HCT116 (cell line): ENCODE results near the gene RCOR1. TPM values are rescaled to one million over a fixed set of nuclear protein-coding genes. Genes with fewer than 3 reads are reported as not detected.

Experiments used
- ATAC-seq: fragments of 200-7000 bp; cut with Tn5 transposase; 2 replicates; pipeline ENCODE4 v1.9.1; 2020; ENCODE audit warnings: mild to moderate bottlenecking, moderate library complexity
- BruUV-seq: library from RNA; stranded (reverse); fragments of 400-500 nt; replicated peaks from 2 replicates; lab custom pipeline; 2021; lab: Mats Ljungman, UMichigan
- CTCF ChIA-PET: fragments of 300-600 bp; sonication (Branson Sonifier 250); formaldehyde crosslinking; loops from one replicate; lab custom pipeline; 2021; ENCODE audit warnings: antibody characterized with exemption; lab: Charles Lee
- POLR2A ChIA-PET: fragments of 300-600, 350-600 bp; sonication (Branson Sonifier 250); formaldehyde crosslinking; loops from one replicate; lab custom pipeline; 2021; ENCODE audit warnings: antibody characterized with exemption; lab: Charles Lee
- RAD21 ChIA-PET, 2 experiments: fragments of 300-600 bp; sonication (Branson Sonifier 250); formaldehyde crosslinking; loops; one replicate each; lab custom pipeline; 2023; ENCODE audit warnings: low total read pairs in 2 of 2; ENCODE audit not compliant: uncharacterized antibody in 2 of 2, unreplicated experiment in 2 of 2, low non-redundant PET in 1 of 2; lab: Charles Lee
- DNase-seq: peaks from one replicate; pipeline ENCODE4 v3.0.0-alpha.2; 2010; ENCODE audit warnings: low read depth, low spot score
- H2AFZ ChIP-seq: fragments of 200-600 bp; shearing (Covaris generic), sonication (generic); 2 replicates; pipeline ENCODE4 v1.6.1; 2017; ENCODE audit warnings: low read depth, mixed run types, mixed read lengths, antibody characterized with exemption, low read length; ENCODE audit not compliant: poor library complexity, severe bottlenecking
- H3K27ac ChIP-seq: 2 replicates; pipeline ENCODE4 v1.5.1; 2012; ENCODE audit warnings: low read depth, low read length
- H3K27me3 ChIP-seq: fragments of 200-600 bp; sonication (generic); 2 replicates; pipeline ENCODE4 v1.6.1; 2016; ENCODE audit warnings: mixed run types, low read length, mixed read lengths; ENCODE audit not compliant: insufficient read depth
- H3K36me3 ChIP-seq, 2 experiments: fragments of 200-500 bp in 1 of 2; fragments of 200-600 bp in 1 of 2; sonication (Bioruptor generic) in 1 of 2; sonication (generic) in 1 of 2; 2 replicates each; pipeline versions ENCODE4 v1.5.1 to v1.6.1; 2014 to 2016; ENCODE audit warnings: low read length in 2 of 2, inconsistent platforms in 1 of 2, mixed read lengths in 1 of 2, mixed run types in 1 of 2; ENCODE audit not compliant: insufficient read depth in 2 of 2, control insufficient read depth in 1 of 2
- H3K4me1 ChIP-seq, 2 experiments: fragments of 200-600 bp in 1 of 2; sonication (generic) in 1 of 2; 2 replicates each; pipeline versions ENCODE4 v1.5.1 to v1.6.1; 2012 to 2017; ENCODE audit warnings: low read length in 2 of 2, inconsistent platforms in 1 of 2, mild to moderate bottlenecking in 1 of 2, mixed read lengths in 1 of 2, mixed run types in 1 of 2, moderate library complexity in 1 of 2; ENCODE audit not compliant: insufficient read depth in 2 of 2, control insufficient read depth in 1 of 2
- H3K4me2 ChIP-seq: fragments of 200-600 bp; sonication (generic); 2 replicates; pipeline ENCODE4 v1.6.1; 2017; ENCODE audit warnings: mixed run types, low read length, mixed read lengths
- H3K4me3 ChIP-seq, 2 experiments: fragments of 200-600 bp in 1 of 2; sonication (generic) in 1 of 2; replicated peaks in 1 of 2; 2 replicates each; pipeline ENCODE4 v1.5.1; 2011 to 2016; ENCODE audit warnings: low read length in 2 of 2, control low read depth in 1 of 2, low read depth in 1 of 2, mild to moderate bottlenecking in 1 of 2, mixed read lengths in 1 of 2, mixed run types in 1 of 2
- H3K79me2 ChIP-seq: fragments of 200-600 bp; sonication (generic); 2 replicates; pipeline ENCODE4 v1.6.1; 2017; ENCODE audit warnings: mild to moderate bottlenecking, mixed run types, low read length, moderate library complexity, mixed read lengths; ENCODE audit not compliant: insufficient read depth
- H3K9ac ChIP-seq: fragments of 200-600 bp; sonication (generic); 2 replicates; pipeline ENCODE4 v1.6.1; 2016; ENCODE audit warnings: low read length, mixed read lengths
- H3K9me2 ChIP-seq: fragments of 200-600 bp; sonication (generic), shearing (Covaris generic); 2 replicates; pipeline ENCODE4 v1.6.1; 2017; ENCODE audit warnings: mixed run types, mild to moderate bottlenecking, moderate library complexity; ENCODE audit not compliant: insufficient read depth
- H3K9me3 ChIP-seq, 2 experiments: fragments of 200-500 bp in 1 of 2; fragments of 200-600 bp in 1 of 2; sonication (Bioruptor generic) in 1 of 2; sonication (generic) in 1 of 2; 2 replicates each; pipeline ENCODE4 v1.6.1; 2014 to 2017; ENCODE audit warnings: low read length in 2 of 2, mixed read lengths in 2 of 2, inconsistent platforms in 1 of 2, low read depth in 1 of 2, mild to moderate bottlenecking in 1 of 2, mixed run types in 1 of 2, moderate library complexity in 1 of 2; ENCODE audit not compliant: control insufficient read depth in 1 of 2, insufficient read depth in 1 of 2
- H4K20me1 ChIP-seq: fragments of 200-600 bp; sonication (generic), shearing (Covaris generic); 2 replicates; pipeline ENCODE4 v1.6.1; 2017; ENCODE audit warnings: mixed run types, mild to moderate bottlenecking, moderate library complexity; ENCODE audit not compliant: insufficient read depth
- CBX3 ChIP-seq: IDR thresholded peaks from 2 replicates; pipeline ENCODE4 v1.6.1; 2012; ENCODE audit warnings: low read depth
- EZH2 ChIP-seq: fragments of 200-600 bp; sonication (generic); IDR thresholded peaks from 2 replicates; pipeline ENCODE4 v1.6.1; 2017; ENCODE audit warnings: antibody characterized with exemption, mixed run types
- FOSL1 ChIP-seq: IDR thresholded peaks from 2 replicates; pipeline ENCODE4 v1.6.1; 2012; ENCODE audit warnings: low read depth
- POLR2AphosphoS5 ChIP-seq: IDR thresholded peaks from 2 replicates; pipeline ENCODE4 v1.6.1; 2011; ENCODE audit warnings: mild to moderate bottlenecking, low read depth, low read length, moderate library complexity
- RAD21 ChIP-seq: IDR thresholded peaks from 2 replicates; pipeline ENCODE4 v1.6.1; 2012; ENCODE audit warnings: low read depth, mild to moderate bottlenecking
- TCF7L2 ChIP-seq: IDR thresholded peaks from 2 replicates; pipeline ENCODE4 v1.7.0; 2011; ENCODE audit warnings: borderline replicate concordance, inconsistent platforms; ENCODE audit not compliant: insufficient read depth, insufficient read length; ENCODE audit errors: extremely low read depth
- YY1 ChIP-seq: IDR thresholded peaks from 2 replicates; pipeline ENCODE4 v1.6.1; 2011; ENCODE audit warnings: low read length, low read depth, moderate library complexity, mild to moderate bottlenecking; ENCODE audit not compliant: insufficient replicate concordance; ENCODE audit errors: extremely low read depth
- ZFX ChIP-seq: fragments of 450-650 bp; IDR thresholded peaks from 2 replicates; pipeline ENCODE4 v1.6.1; 2017
- intact Hi-C: fragments of 100-400 bp; cut with micrococcal nuclease; formaldehyde crosslinking; loops from 2 replicates; pipeline ENCODE4 v1.10.0; 2022
- total RNA-seq: library from RNA; stranded (reverse); gene quantifications from one replicate; pipeline ENCODE4 v1.2.1, GENCODE V29; 2021; ENCODE audit not compliant: unreplicated experiment
- TF ChIP-seq, protein P1 (sequence below): IDR thresholded peaks from 2 replicates; pipeline ENCODE4 v1.6.1; 2012
- TF ChIP-seq, protein P2 (sequence below), 3 experiments: fragments of 200-600 bp in 1 of 3; sonication (generic) in 1 of 3; IDR thresholded peaks in 2 of 3; conservative IDR thresholded peaks in 1 of 3; 2 replicates each; pipeline ENCODE4 v1.5.1; 2012 to 2017; ENCODE audit warnings: low read depth in 2 of 3, low read length in 2 of 3, antibody characterized with exemption in 1 of 3, borderline replicate concordance in 1 of 3, control low read depth in 1 of 3, mild to moderate bottlenecking in 1 of 3, mixed read lengths in 1 of 3, mixed run types in 1 of 3, moderate library complexity in 1 of 3; ENCODE audit not compliant: insufficient read depth in 1 of 3
- TF ChIP-seq, protein P3 (sequence below): IDR thresholded peaks from 2 replicates; pipeline ENCODE4 v1.6.1; 2011; ENCODE audit warnings: mild to moderate bottlenecking, low read length, moderate library complexity; ENCODE audit not compliant: insufficient replicate concordance; ENCODE audit errors: extremely low read depth

Gene RCOR1
- total RNA-seq, 1 experiment from 2014 or later: 30.7 TPM

DNA sequence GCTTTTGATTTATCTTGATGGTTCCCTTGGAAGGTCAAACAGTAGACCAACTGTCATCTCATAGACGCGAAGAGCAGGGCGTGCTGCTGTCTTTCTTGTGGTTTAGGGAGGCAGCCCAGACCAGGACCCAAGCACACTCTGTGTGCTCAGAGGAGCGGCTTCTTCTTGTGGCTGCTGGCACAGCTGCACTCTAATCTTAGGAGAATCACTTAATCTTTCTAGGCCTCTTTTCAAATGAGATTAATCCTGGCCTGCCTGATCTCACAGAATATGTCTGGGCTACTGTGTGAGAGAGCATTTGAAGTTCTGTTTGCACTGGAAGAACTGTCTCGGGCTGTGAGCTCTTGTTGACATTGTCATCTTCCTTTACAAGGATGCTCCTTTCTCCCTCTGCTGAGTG lies 124.8 kb downstream of the RCOR1 start:
- POLR2A ChIA-PET: no interaction called here
- intact Hi-C loops: no loop called here
- Histone ChIP-seq H3K9me3 (no peaks in the 10 kb centered on the region), H3K36me3 (peaks cover 3 to 8% of the 10 kb centered on the region in 2 experiments; a peak in 3 of 4 replicates), H2AFZ (no peak overlapping the region), H3K27ac (no peak overlapping the region), H3K4me1 (peaks cover 0 to 3% of the 10 kb centered on the region in 2 experiments; a peak in 1 of 4 replicates), H3K4me3 (no peak overlapping the region), H3K9me2 (no peaks in the 10 kb centered on the region), H4K20me1 (peaks cover 10% of the 10 kb centered on the region), H3K27me3 (no peaks in the 10 kb centered on the region), H3K79me2 (peaks cover 26% of the 10 kb centered on the region), H3K4me2 (no peak overlapping the region), H3K9ac (no peak overlapping the region)
- BruUV-seq: no TSS peak
- CTCF ChIA-PET: no interaction called here
- no peak for ATAC-seq
- TF ChIP-seq YY1 (no peak), CBX3 (no peak), TCF7L2 (no peak), ZFX (no peak), EZH2 (no peak)
- TF ChIP-seq, protein P1, sequence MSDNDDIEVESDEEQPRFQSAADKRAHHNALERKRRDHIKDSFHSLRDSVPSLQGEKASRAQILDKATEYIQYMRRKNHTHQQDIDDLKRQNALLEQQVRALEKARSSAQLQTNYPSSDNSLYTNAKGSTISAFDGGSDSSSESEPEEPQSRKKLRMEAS: no peak
- TF ChIP-seq, protein P2, sequence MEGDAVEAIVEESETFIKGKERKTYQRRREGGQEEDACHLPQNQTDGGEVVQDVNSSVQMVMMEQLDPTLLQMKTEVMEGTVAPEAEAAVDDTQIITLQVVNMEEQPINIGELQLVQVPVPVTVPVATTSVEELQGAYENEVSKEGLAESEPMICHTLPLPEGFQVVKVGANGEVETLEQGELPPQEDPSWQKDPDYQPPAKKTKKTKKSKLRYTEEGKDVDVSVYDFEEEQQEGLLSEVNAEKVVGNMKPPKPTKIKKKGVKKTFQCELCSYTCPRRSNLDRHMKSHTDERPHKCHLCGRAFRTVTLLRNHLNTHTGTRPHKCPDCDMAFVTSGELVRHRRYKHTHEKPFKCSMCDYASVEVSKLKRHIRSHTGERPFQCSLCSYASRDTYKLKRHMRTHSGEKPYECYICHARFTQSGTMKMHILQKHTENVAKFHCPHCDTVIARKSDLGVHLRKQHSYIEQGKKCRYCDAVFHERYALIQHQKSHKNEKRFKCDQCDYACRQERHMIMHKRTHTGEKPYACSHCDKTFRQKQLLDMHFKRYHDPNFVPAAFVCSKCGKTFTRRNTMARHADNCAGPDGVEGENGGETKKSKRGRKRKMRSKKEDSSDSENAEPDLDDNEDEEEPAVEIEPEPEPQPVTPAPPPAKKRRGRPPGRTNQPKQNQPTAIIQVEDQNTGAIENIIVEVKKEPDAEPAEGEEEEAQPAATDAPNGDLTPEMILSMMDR (IDR thresholded peaks at IDR 0.05 in 2 of 3, conservative IDR thresholded peaks at IDR 0.05 in 1 of 3; ENCODE audit: borderline replicate concordance in 1 of 3, insufficient read depth in 1 of 3, low read depth in 2 of 3, low read length in 2 of 3): no peak
- DNase-seq: no peak
- RAD21 ChIA-PET: no interaction called here

DNA sequence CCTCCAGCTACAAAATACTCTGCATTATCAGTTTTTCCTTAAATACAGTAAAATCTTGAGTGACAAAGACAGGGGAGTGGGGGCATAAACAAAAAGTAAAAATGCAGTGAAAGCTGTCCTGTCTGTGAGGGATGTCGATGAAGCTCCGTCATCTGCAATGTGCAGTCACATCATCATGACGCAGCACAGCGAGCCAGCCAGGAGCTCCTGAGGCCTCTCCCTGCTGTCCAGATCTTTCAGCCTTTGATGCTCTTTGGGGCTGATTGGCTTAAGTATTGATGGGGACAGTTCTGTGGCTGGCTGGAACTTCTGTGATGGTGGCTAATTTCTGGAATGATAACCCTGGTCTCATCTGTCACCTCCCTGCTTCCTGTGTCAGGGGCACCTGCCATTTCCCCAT lies 130.2 kb downstream of the RCOR1 start:
- Histone ChIP-seq H3K27me3 (no peaks in the 10 kb centered on the region), H3K4me2 (no peak overlapping the region), H3K79me2 (peaks cover 20% of the 10 kb centered on the region; the same call in 1 of the 2 replicates), H2AFZ (no peak overlapping the region), H3K9me2 (no peaks in the 10 kb centered on the region), H4K20me1 (0 out of 2 replicates have a peak, but pooled peaks cover 4% of the 10 kb centered on the region), H3K9ac (no peak overlapping the region), H3K36me3 (peaks cover 27 to 38% of the 10 kb centered on the region in 2 experiments; a peak in 3 of 4 replicates), H3K9me3 (no peaks in the 10 kb centered on the region), H3K27ac (no peak overlapping the region), H3K4me3 (no peak overlapping the region), H3K4me1 (no peaks in the 10 kb centered on the region)
- TF ChIP-seq, protein P3, sequence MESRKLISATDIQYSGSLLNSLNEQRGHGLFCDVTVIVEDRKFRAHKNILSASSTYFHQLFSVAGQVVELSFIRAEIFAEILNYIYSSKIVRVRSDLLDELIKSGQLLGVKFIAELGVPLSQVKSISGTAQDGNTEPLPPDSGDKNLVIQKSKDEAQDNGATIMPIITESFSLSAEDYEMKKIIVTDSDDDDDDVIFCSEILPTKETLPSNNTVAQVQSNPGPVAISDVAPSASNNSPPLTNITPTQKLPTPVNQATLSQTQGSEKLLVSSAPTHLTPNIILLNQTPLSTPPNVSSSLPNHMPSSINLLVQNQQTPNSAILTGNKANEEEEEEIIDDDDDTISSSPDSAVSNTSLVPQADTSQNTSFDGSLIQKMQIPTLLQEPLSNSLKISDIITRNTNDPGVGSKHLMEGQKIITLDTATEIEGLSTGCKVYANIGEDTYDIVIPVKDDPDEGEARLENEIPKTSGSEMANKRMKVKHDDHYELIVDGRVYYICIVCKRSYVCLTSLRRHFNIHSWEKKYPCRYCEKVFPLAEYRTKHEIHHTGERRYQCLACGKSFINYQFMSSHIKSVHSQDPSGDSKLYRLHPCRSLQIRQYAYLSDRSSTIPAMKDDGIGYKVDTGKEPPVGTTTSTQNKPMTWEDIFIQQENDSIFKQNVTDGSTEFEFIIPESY: no peak
- TF ChIP-seq FOSL1 (no peak), ZFX (no peak), POLR2AphosphoS5 (no peak), RAD21 (no peak)
- TF ChIP-seq, protein P2 (IDR thresholded peaks at IDR 0.05 in 2 of 3, conservative IDR thresholded peaks at IDR 0.05 in 1 of 3; ENCODE audit: borderline replicate concordance in 1 of 3, insufficient read depth in 1 of 3, low read depth in 2 of 3, low read length in 2 of 3): no peak
- RAD21 ChIA-PET: no interaction called here
- intact Hi-C loops: no loop called here
- ATAC-seq (no peak), DNase-seq (no peak)
- POLR2A ChIA-PET: no interaction called here
- CTCF ChIA-PET: no interaction called here
- BruUV-seq: no TSS peak
